Neuronal stem cell (in vitro differentiated cells): ENCODE measurements around the gene GFOD2.

ENCODE experiments used
- DNase-seq: peaks from one replicate; pipeline ENCODE4 v3.0.0-alpha.2; 2013; ENCODE audit warnings: low spot score
- H2AFZ ChIP-seq: one replicate; pipeline ENCODE4 v1.6.1; 2013; ENCODE audit warnings: mild to moderate bottlenecking, low read length, inconsistent platforms
- H2AK5ac ChIP-seq: 2 replicates; pipeline ENCODE4 v1.6.1; 2013; ENCODE audit warnings: low read depth, mild to moderate bottlenecking, inconsistent platforms, low read length, moderate library complexity, mixed read lengths
- H2BK120ac ChIP-seq: 2 replicates; pipeline ENCODE4 v1.6.1; 2013; ENCODE audit warnings: low read depth, mild to moderate bottlenecking, inconsistent platforms, low read length, moderate library complexity, mixed read lengths
- H2BK12ac ChIP-seq: one replicate; pipeline ENCODE4 v1.6.1; 2013; ENCODE audit warnings: low read length, inconsistent platforms
- H2BK15ac ChIP-seq: 2 replicates; pipeline ENCODE4 v1.6.1; 2013; ENCODE audit warnings: mild to moderate bottlenecking, low read length, inconsistent platforms, mixed read lengths
- H2BK5ac ChIP-seq: one replicate; pipeline ENCODE4 v1.6.1; 2013; ENCODE audit warnings: inconsistent platforms, mild to moderate bottlenecking, low read length, moderate library complexity
- H3K14ac ChIP-seq: one replicate; pipeline ENCODE4 v1.6.1; 2013; ENCODE audit warnings: low read length, inconsistent platforms
- H3K18ac ChIP-seq: 2 replicates; pipeline ENCODE4 v1.6.1; 2013; ENCODE audit warnings: low read length, inconsistent platforms
- H3K23ac ChIP-seq: 2 replicates; pipeline ENCODE4 v1.6.1; 2013; ENCODE audit warnings: low read depth, mild to moderate bottlenecking, mixed read lengths, low read length, inconsistent platforms; ENCODE audit not compliant: poor library complexity
- H3K27ac ChIP-seq: replicated peaks from 3 replicates; pipeline ENCODE4 v1.5.1; 2013; ENCODE audit warnings: low read length, inconsistent platforms
- H3K27me3 ChIP-seq, 3 experiments: 2 replicates each; pipeline ENCODE4 v1.6.1; 2013; ENCODE audit warnings: low read length in 3 of 3, mild to moderate bottlenecking in 2 of 3, inconsistent platforms in 1 of 3, low read depth in 1 of 3, mixed read lengths in 1 of 3, moderate library complexity in 1 of 3; ENCODE audit not compliant: control insufficient read depth in 3 of 3, insufficient read depth in 3 of 3
- H3K36me3 ChIP-seq, 2 donors: replicated peaks in 1 of 2; 2 replicates each; pipeline ENCODE4 v1.6.1; 2013; ENCODE audit warnings: low read length in 2 of 2; ENCODE audit not compliant: control insufficient read depth in 2 of 2, insufficient read depth in 2 of 2
- H3K4ac ChIP-seq: 2 replicates; pipeline ENCODE4 v1.6.1; 2013; ENCODE audit warnings: inconsistent platforms, mild to moderate bottlenecking, low read length, moderate library complexity
- H3K4me1 ChIP-seq, 2 donors: 1 replicate in 1 of 2; 2 replicates in 1 of 2; pipeline ENCODE4 v1.6.1; 2013; ENCODE audit warnings: low read length in 2 of 2, low read depth in 1 of 2; ENCODE audit not compliant: control insufficient read depth in 2 of 2, insufficient read depth in 1 of 2
- H3K4me2 ChIP-seq: one replicate; pipeline ENCODE4 v1.6.1; 2013; ENCODE audit warnings: mild to moderate bottlenecking, low read length, inconsistent platforms; ENCODE audit not compliant: insufficient read depth, poor library complexity, severe bottlenecking
- H3K4me3 ChIP-seq, 2 donors: 2 replicates each; pipeline ENCODE4 v1.5.1; 2013; ENCODE audit warnings: low read length in 2 of 2, mild to moderate bottlenecking in 2 of 2, inconsistent platforms in 1 of 2, moderate library complexity in 1 of 2
- H3K79me1 ChIP-seq: one replicate; pipeline ENCODE4 v1.6.1; 2013; ENCODE audit warnings: low read depth, mild to moderate bottlenecking, inconsistent platforms, low read length, moderate library complexity
- H3K9ac ChIP-seq: one replicate; pipeline ENCODE4 v1.6.1; 2013; ENCODE audit warnings: mild to moderate bottlenecking, low read depth, low read length, inconsistent platforms; ENCODE audit not compliant: poor library complexity
- H3K9me3 ChIP-seq, 2 donors: replicated peaks in 1 of 2; 2 replicates each; pipeline versions ENCODE3 to v1.6.1; 2013; ENCODE audit warnings: low read length in 2 of 2, mild to moderate bottlenecking in 2 of 2, inconsistent platforms in 1 of 2, low read depth in 1 of 2, mixed read lengths in 1 of 2, moderate library complexity in 1 of 2; ENCODE audit not compliant: control insufficient read depth in 2 of 2, insufficient read depth in 1 of 2
- H4K8ac ChIP-seq: one replicate; pipeline ENCODE4 v1.6.1; 2013; ENCODE audit warnings: low read depth, mild to moderate bottlenecking, inconsistent platforms, low read length, moderate library complexity
- H4K91ac ChIP-seq: one replicate; pipeline ENCODE4 v1.6.1; 2013; ENCODE audit warnings: low read length, low read depth, mild to moderate bottlenecking, inconsistent platforms; ENCODE audit not compliant: poor library complexity
- WGBS, 2 donors: extraction: QIAGEN DNeasy Blood & Tissue Kit; methylation state at CpG; one replicate each; pipeline ENCODE4 v1.1.7; 2013; ENCODE audit warnings: missing lambda C conversion rate in 2 of 2, mixed read lengths in 1 of 2; ENCODE audit not compliant: insufficient read length in 2 of 2, insufficient replicate concordance in 1 of 2; ENCODE audit errors: extremely low coverage in 2 of 2; 5-methylcytosine and 5-hydroxymethylcytosine counted together

The GFOD2 gene

DNA sequence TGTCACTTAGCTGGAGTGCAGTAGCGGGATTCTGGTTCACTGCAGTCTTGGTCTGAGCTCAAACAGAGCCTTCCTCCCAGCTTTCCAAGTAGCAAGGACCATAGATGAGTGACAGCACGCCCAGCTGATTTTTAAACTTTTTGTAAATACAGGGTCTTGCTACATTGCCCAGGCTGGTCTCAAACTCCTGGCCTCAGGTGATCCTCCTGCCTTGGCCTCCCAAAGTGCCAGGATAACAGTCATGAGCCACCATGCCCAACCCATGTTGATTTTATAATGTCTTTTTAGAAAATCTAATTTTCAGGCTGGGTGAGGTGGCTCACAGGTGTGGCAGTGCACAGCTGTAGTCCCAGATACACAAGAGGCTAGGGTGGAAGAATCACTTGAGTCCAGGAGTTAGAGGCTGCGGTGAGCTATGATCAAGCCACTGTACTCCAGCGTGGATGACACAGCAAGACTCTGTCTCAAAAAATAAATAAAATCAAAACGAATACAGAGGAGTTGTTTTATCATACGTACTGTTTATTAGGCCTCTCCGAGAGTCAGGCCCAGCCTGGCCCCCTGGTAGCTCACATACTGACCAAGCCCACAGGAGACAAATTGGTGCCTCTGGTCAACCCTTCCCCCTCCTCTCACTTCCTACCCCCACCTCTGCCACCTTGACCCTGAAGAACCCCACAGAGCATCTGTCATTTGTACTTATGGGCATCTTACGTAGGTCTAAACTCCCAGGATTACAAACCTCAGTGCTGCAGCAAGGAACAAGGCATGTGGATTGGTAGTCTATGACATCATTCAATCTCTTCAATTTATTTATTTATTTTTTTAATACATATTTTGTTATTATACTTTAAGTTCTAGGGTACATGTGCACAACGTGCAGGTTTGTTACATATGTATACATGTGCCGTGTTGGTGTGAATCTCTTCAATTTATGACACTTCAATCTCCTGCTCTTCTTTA is 38.9 kb downstream of the GFOD2 start:
- Histone ChIP-seq H3K23ac (no peak overlapping the region), H3K4me1 (no peaks in the 10 kb centered on the region), H2AK5ac (no peak overlapping the region), H2BK120ac (no peak overlapping the region), H3K9me3 (no peaks in the 10 kb centered on the region), H3K4ac (no peak overlapping the region), H3K27ac (no peak overlapping the region), H2BK5ac (no peak overlapping the region), H4K8ac (no peak overlapping the region), H3K27me3 (peaks cover 0 to 2% (median 0%) of the 10 kb centered on the region in 3 experiments), H2AFZ (no peak overlapping the region), H2BK12ac (no peak overlapping the region), H3K4me2 (no peak overlapping the region), H2BK15ac (no peak overlapping the region), H4K91ac (no peak overlapping the region), H3K14ac (no peak overlapping the region), H3K18ac (no peak overlapping the region), H3K36me3 (peaks cover 31 to 59% of the 10 kb centered on the region in 2 donors), H3K9ac (no peak overlapping the region), H3K79me1 (no peaks in the 10 kb centered on the region), H3K4me3 (no peak overlapping the region)
- DNase-seq: no peak
- no CpG with 5 or more reads among the region's 10 CpGs for WGBS, 2 donors

- Histone ChIP-seq H2BK5ac (no peak overlapping the region), H3K23ac (no peak overlapping the region), H3K18ac (no peak overlapping the region), H3K27ac (no peak overlapping the region), H4K8ac (no peak overlapping the region), H3K27me3 (no peaks in the 10 kb centered on the region), H3K79me1 (no peaks in the 10 kb centered on the region), H2AK5ac (no peak overlapping the region), H3K36me3 (peaks cover 29 to 50% of the 10 kb centered on the region in 2 donors), H2BK120ac (no peak overlapping the region), H2AFZ (no peak overlapping the region), H2BK12ac (no peak overlapping the region), H3K4ac (no peak overlapping the region), H3K9me3 (no peaks in the 10 kb centered on the region), H3K4me1 (no peaks in the 10 kb centered on the region), H3K4me2 (no peak overlapping the region), H3K9ac (no peak overlapping the region), H4K91ac (no peak overlapping the region), H2BK15ac (no peak overlapping the region), H3K14ac (no peak overlapping the region), H3K4me3 (no peak overlapping the region)
- WGBS, 2 donors: no CpG with 5 or more reads among the region's 12 CpGs
- no peak for DNase-seq
Observed at GRCh38 chr16:67678354-67679023, 40.6 kb downstream of the GFOD2 start.

DNA sequence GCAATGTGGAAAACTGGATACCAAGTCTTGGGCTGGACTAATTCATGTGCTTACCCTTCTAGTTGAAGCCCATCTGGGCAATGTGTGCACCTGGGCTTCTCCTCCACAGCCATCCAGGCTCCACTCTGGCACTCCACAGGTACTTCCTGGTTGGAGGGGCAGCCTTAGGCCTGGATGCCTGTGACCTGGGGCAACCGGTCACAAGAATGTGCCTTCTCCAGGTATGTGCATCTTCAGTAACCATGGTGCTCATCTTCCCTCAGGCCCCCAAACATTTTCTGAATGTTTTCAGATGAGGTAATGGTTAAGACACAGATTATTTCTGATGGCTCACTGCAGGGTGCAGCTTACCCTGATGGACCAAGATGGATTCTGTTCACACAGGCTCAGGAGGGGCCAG is 41.4 kb downstream of the GFOD2 start:
- Histone ChIP-seq H2BK5ac (no peak overlapping the region), H2BK15ac (no peak overlapping the region), H3K4me3 (no peak overlapping the region), H4K91ac (no peak overlapping the region), H3K27me3 (no peaks in the 10 kb centered on the region), H3K18ac (no peak overlapping the region), H3K14ac (no peak overlapping the region), H3K23ac (no peak overlapping the region), H3K4ac (no peak overlapping the region), H3K79me1 (no peaks in the 10 kb centered on the region), H3K9me3 (no peaks in the 10 kb centered on the region), H3K27ac (no peak overlapping the region), H2AK5ac (no peak overlapping the region), H2BK12ac (no peak overlapping the region), H2BK120ac (no peak overlapping the region), H3K4me2 (no peak overlapping the region), H3K9ac (no peak overlapping the region), H3K36me3 (peaks cover 24 to 42% of the 10 kb centered on the region in 2 donors), H2AFZ (no peak overlapping the region), H3K4me1 (no peaks in the 10 kb centered on the region), H4K8ac (no peak overlapping the region)
- no CpG with 5 or more reads among the region's 1 CpG for WGBS, 2 donors
- DNase-seq: no peak

DNA sequence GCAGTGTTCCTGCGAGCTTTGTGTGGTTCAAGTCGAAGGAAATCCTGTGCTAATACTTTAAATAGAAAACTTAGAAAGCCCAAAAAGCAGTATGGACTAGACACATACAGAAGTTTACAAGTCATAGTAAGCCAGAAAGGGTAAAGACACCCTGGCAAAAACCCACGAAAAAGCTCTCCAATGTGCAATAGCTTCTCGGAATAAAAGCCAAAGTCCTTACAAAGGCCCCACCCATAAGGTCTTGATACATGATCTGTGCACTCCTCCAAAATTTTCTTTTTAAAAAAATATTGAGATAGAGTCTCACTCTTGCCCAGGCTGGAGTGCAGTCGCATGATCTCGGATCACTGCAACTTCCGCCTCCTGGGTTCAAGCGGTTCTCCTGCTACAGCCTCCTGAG is 42.2 kb downstream of the GFOD2 start:
- Histone ChIP-seq H2AFZ (no peak overlapping the region), H2BK15ac (no peak overlapping the region), H3K4me1 (no peaks in the 10 kb centered on the region), H3K27ac (no peak overlapping the region), H3K14ac (no peak overlapping the region), H3K4ac (no peak overlapping the region), H3K18ac (no peak overlapping the region), H2BK5ac (no peak overlapping the region), H2BK120ac (no peak overlapping the region), H3K4me3 (no peak overlapping the region), H4K91ac (no peak overlapping the region), H3K4me2 (no peak overlapping the region), H2BK12ac (no peak overlapping the region), H3K79me1 (no peaks in the 10 kb centered on the region), H2AK5ac (no peak overlapping the region), H4K8ac (no peak overlapping the region), H3K9ac (no peak overlapping the region), H3K36me3 (peaks cover 25 to 36% of the 10 kb centered on the region in 2 donors), H3K27me3 (no peaks in the 10 kb centered on the region), H3K9me3 (no peaks in the 10 kb centered on the region), H3K23ac (no peak overlapping the region)
- DNase-seq: no peak
- no CpG with 5 or more reads among the region's 8 CpGs for WGBS, 2 donors
